Activated CD4-positive, alpha-beta memory T cell treated with anti-CD3 and anti-CD28 coated beads for 36 hours (primary cell): ENCODE data around the gene WDR43. TPM values are rescaled to one million over a fixed set of nuclear protein-coding genes. Genes with fewer than 3 reads are reported as not detected.

ENCODE experiments used
- CTCF ChIA-PET: fragments of 350-600 bp; sonication (Branson Sonifier 250); formaldehyde crosslinking; loops from one replicate; lab custom pipeline; 2021; ENCODE audit warnings: antibody characterized with exemption, inconsistent platforms; lab: Charles Lee
- POLR2A ChIA-PET: fragments of 350-600 bp; sonication (Branson Sonifier 250); formaldehyde crosslinking; loops from one replicate; lab custom pipeline; 2021; ENCODE audit warnings: antibody characterized with exemption; lab: Charles Lee
- DNase-seq: peaks from one replicate; pipeline ENCODE4 v3.0.0-alpha.2; 2020
- H3K27ac Mint-ChIP-seq: one replicate; pipeline ENCODE4 v1.8.0; 2021; ENCODE audit warnings: mixed read lengths
- H3K27me3 Mint-ChIP-seq: one replicate; pipeline ENCODE4 v1.8.0; 2021; ENCODE audit warnings: mixed read lengths
- H3K36me3 Mint-ChIP-seq: one replicate; pipeline ENCODE4 v1.8.0; 2021; ENCODE audit warnings: mixed read lengths
- H3K4me1 Mint-ChIP-seq: one replicate; pipeline ENCODE4 v1.8.0; 2021; ENCODE audit warnings: low read depth, mixed read lengths
- H3K4me3 Mint-ChIP-seq: one replicate; pipeline ENCODE4 v1.8.0; 2021; ENCODE audit warnings: mild to moderate bottlenecking, mixed read lengths
- H3K9me3 Mint-ChIP-seq: one replicate; pipeline ENCODE4 v1.8.0; 2021; ENCODE audit warnings: mixed read lengths
- intact Hi-C: fragments of 100-400 bp; cut with micrococcal nuclease; formaldehyde crosslinking; loops from one replicate; pipeline ENCODE4 v1.15.1; 2023
- total RNA-seq, 2 experiments: library from RNA; stranded (reverse); gene quantifications; one replicate each; pipeline ENCODE4 v1.2.3, GENCODE V29; 2021

Gene WDR43
- total RNA-seq, 2 experiments from 2014 or later, result 72.7 to 84.8 TPM

- no peak overlapping the region for H3K27ac Mint-ChIP-seq
- no peaks in the 10 kb centered on the region for H3K36me3 Mint-ChIP-seq
- intact Hi-C loops, result no loop called here
- ChIA-PET CTCF (no interaction called here), POLR2A (no interaction called here)
- no peaks in the 10 kb centered on the region for H3K27me3 Mint-ChIP-seq
- no peak overlapping the region for H3K4me3 Mint-ChIP-seq
- DNase-seq, result no peak
- peaks cover 21% of the 10 kb centered on the region for H3K4me1 Mint-ChIP-seq
- no peaks in the 10 kb centered on the region for H3K9me3 Mint-ChIP-seq
Observed at GRCh38 chr2:28997237-28997846, 102.9 kb downstream of the WDR43 start.

Other genes starting within 250 kb of the WDR43 start
- 100 to 1,000 TPM; 238 to 256 TPM for gene PPP1CB, start 142.8 kb upstream of the WDR43 start, total RNA-seq
- gene SPDYA, start 83.8 kb upstream of the WDR43 start, total RNA-seq, result 1 to 10 TPM in 1 of 2 experiments, under 1 TPM in 1; 0.92 to 1.1 TPM
- 10 to 100 TPM; 16.7 to 18.1 TPM for gene TRMT61B, start 24.4 kb upstream of the WDR43 start, total RNA-seq
- 1 to 10 TPM; 9.6 TPM for gene TOGARAM2, start 86.6 kb downstream of the WDR43 start, total RNA-seq
- not detected for gene PCARE, start 179.9 kb downstream of the WDR43 start, total RNA-seq
- 10 to 100 TPM; 26.5 to 27.9 TPM for gene CLIP4, start 220.7 kb downstream of the WDR43 start, total RNA-seq